Endothelial cell of umbilical vein (primary cell): ENCODE results near the gene PPFIA1. TPM values are rescaled to one million over a fixed set of nuclear protein-coding genes. Genes with fewer than 3 reads are reported as not detected.

Source experiments
- BruUV-seq: library from RNA; stranded (reverse); fragments of 400-500 nt; replicated peaks from 2 replicates; lab custom pipeline; 2021; lab: Mats Ljungman, UMichigan
- CTCF ChIA-PET: fragments of 300-600, 350-600 bp; sonication (Branson Sonifier 250); formaldehyde crosslinking; loops from one replicate; lab custom pipeline; 2021; ENCODE audit warnings: antibody characterized with exemption, inconsistent platforms; lab: Charles Lee
- POLR2A ChIA-PET: fragments of 300-600, 350-600 bp; sonication (Branson Sonifier 250); formaldehyde crosslinking; loops from one replicate; lab custom pipeline; 2021; ENCODE audit warnings: antibody characterized with exemption, inconsistent platforms; lab: Charles Lee
- DNase-seq: peaks from one replicate; pipeline ENCODE4 v3.0.0-alpha.2; 2011; ENCODE audit warnings: low read depth, low spot score
- FAIRE-seq: peaks from 2 replicates; lab custom pipeline; 2011; peaks lifted over from hg19 to GRCh38; lab: Jason Lieb, UNC
- H2AFZ ChIP-seq: 2 replicates; pipeline ENCODE4 v1.6.0; 2012; ENCODE audit warnings: low read depth, low read length, control low read depth, inconsistent platforms
- H3K27ac ChIP-seq: 2 replicates; pipeline ENCODE4 v1.5.1; 2011; ENCODE audit warnings: low read depth, mild to moderate bottlenecking, control low read depth, low read length, moderate library complexity; ENCODE audit not compliant: insufficient read depth
- H3K27me3 ChIP-seq, 2 experiments: 2 replicates each; pipeline versions ENCODE4 v1.6.0 to v1.6.1; 2011; ENCODE audit warnings: low read length in 2 of 2, mixed read lengths in 1 of 2; ENCODE audit not compliant: control insufficient read depth in 2 of 2, insufficient read depth in 2 of 2
- H3K36me3 ChIP-seq, 2 experiments: 2 replicates in 1 of 2; 3 replicates in 1 of 2; pipeline ENCODE4 v1.5.1; 2011; ENCODE audit warnings: low read length in 2 of 2, mild to moderate bottlenecking in 1 of 2, moderate library complexity in 1 of 2; ENCODE audit not compliant: control insufficient read depth in 2 of 2, insufficient read depth in 2 of 2; ENCODE audit errors: extremely low read depth in 1 of 2
- H3K4me1 ChIP-seq: 3 replicates; pipeline ENCODE4 v1.5.1; 2011; ENCODE audit warnings: mild to moderate bottlenecking, low read length; ENCODE audit not compliant: control insufficient read depth, insufficient read depth; ENCODE audit errors: extremely low read depth
- H3K4me2 ChIP-seq: 2 replicates; pipeline ENCODE4 v1.6.1; 2011; ENCODE audit warnings: low read length, control low read depth, mixed read lengths; ENCODE audit not compliant: insufficient read depth
- H3K4me3 ChIP-seq, 3 experiments: fragments of 200-600 bp in 1 of 3; sonication (generic), shearing (Covaris generic) in 1 of 3; replicated peaks in 1 of 3; 2 replicates each; pipeline ENCODE4 v1.5.1; 2011 to 2016; ENCODE audit warnings: control low read depth in 3 of 3, low read length in 3 of 3, mild to moderate bottlenecking in 2 of 3, inconsistent platforms in 1 of 3, low read depth in 1 of 3, moderate library complexity in 1 of 3; ENCODE audit not compliant: insufficient read depth in 1 of 3
- H3K79me2 ChIP-seq: 2 replicates; pipeline ENCODE4 v1.6.0; 2012; ENCODE audit warnings: low read length, inconsistent platforms; ENCODE audit not compliant: control insufficient read depth, insufficient read depth
- H3K9ac ChIP-seq: replicated peaks from 2 replicates; pipeline ENCODE3; 2011; ENCODE audit warnings: low read length, control low read depth; ENCODE audit not compliant: insufficient read depth; ENCODE audit errors: extremely low read depth
- H3K9me1 ChIP-seq: replicated peaks from 3 replicates; pipeline ENCODE4 v1.6.0; 2011; ENCODE audit warnings: mild to moderate bottlenecking, low read length; ENCODE audit not compliant: control insufficient read depth, insufficient read depth; ENCODE audit errors: extremely low read depth
- H3K9me3 ChIP-seq: replicated peaks from 2 replicates; pipeline ENCODE4 v1.5.1; 2012; ENCODE audit warnings: low read length, inconsistent platforms; ENCODE audit not compliant: control insufficient read depth, insufficient read depth
- H4K20me1 ChIP-seq: replicated peaks from 2 replicates; pipeline ENCODE3; 2011; ENCODE audit warnings: mild to moderate bottlenecking, low read length; ENCODE audit not compliant: control insufficient read depth, insufficient read depth; ENCODE audit errors: extremely low read depth
- CTCF ChIP-seq, 2 donors: IDR thresholded peaks; 1 replicate in 1 of 2; 2 replicates in 1 of 2; pipeline ENCODE4 v1.5.1; 2011; ENCODE audit warnings: low read length in 2 of 2, mild to moderate bottlenecking in 2 of 2, moderate library complexity in 2 of 2, control low read depth in 1 of 2, inconsistent platforms in 1 of 2, low read depth in 1 of 2; ENCODE audit not compliant: insufficient read depth in 1 of 2; ENCODE audit errors: extremely low read depth in 1 of 2
- EZH2 ChIP-seq: IDR thresholded peaks from 2 replicates; pipeline ENCODE4 v1.6.1; 2012; ENCODE audit warnings: borderline replicate concordance, low read depth, mild to moderate bottlenecking, moderate library complexity, low read length, inconsistent platforms; ENCODE audit not compliant: severe bottlenecking
- FOS ChIP-seq: IDR thresholded peaks from 2 replicates; pipeline ENCODE4 v1.6.1; 2011; ENCODE audit warnings: mild to moderate bottlenecking, low read length, moderate library complexity, borderline replicate concordance; ENCODE audit not compliant: insufficient read depth
- GATA2 ChIP-seq: IDR thresholded peaks from 2 replicates; pipeline ENCODE4 v1.7.0; 2011; ENCODE audit warnings: low read depth, mild to moderate bottlenecking, moderate library complexity, mixed read lengths, low read length; ENCODE audit not compliant: insufficient read length, insufficient read depth
- JUN ChIP-seq: IDR thresholded peaks from 2 replicates; pipeline ENCODE4 v1.6.1; 2011; ENCODE audit warnings: borderline replicate concordance, low read depth; ENCODE audit not compliant: insufficient read length, insufficient read depth
- MAX ChIP-seq: IDR thresholded peaks from 2 replicates; pipeline ENCODE4 v1.6.1; 2011; ENCODE audit not compliant: insufficient read depth, insufficient read length
- MYC ChIP-seq: IDR thresholded peaks from one replicate; pipeline ENCODE4 v1.6.1; 2011; ENCODE audit warnings: mild to moderate bottlenecking, low read depth, low read length
- POLR2A ChIP-seq: IDR thresholded peaks from 2 replicates; pipeline ENCODE4 v1.6.1; 2012; ENCODE audit warnings: low read depth, mild to moderate bottlenecking, control low read depth, low read length
- POLR2AphosphoS5 ChIP-seq: IDR thresholded peaks from 2 replicates; pipeline ENCODE4 v1.6.1; 2012; ENCODE audit warnings: low read depth, mild to moderate bottlenecking, control low read depth, low read length, moderate library complexity; ENCODE audit not compliant: insufficient read depth
- dilution Hi-C: fragments of 300-500 bp; cut with MboI; formaldehyde crosslinking; loops from one replicate; pipeline ENCODE4 v1.15.0; 2019; ENCODE audit warnings: low sequenced_read_pairs; ENCODE audit not compliant: extremely low pct_ligation_motif_present
- intact Hi-C: fragments of 100-400 bp; cut with micrococcal nuclease; formaldehyde crosslinking; loops from one replicate; pipeline ENCODE4 v1.10.0; 2022
- polyA plus RNA-seq, 4 experiments: library from polyadenylated mRNA; depleted of rRNA in 3 of 4; stranded (reverse) in 3 of 4; unstranded in 1 of 4; fragments of >200 nt; gene quantifications; 2 replicates each; pipeline versions ENCODE4 v1.2.1 to v1.2.3, GENCODE V29; 2011 to 2012; ENCODE audit warnings: missing spikeins in 1 of 4
- total RNA-seq: library from RNA; stranded (reverse); gene quantifications from 2 replicates; pipeline ENCODE4 v1.2.3, GENCODE V29; 2021

PPFIA1 gene
- total and polyA plus RNA-seq, 2 donors (not counting 3 experiments of a cell fraction or from before 2014, with no cell fraction given) = 44.3 to 60.9 TPM

GRCh38 chr11:70352100-70352499, 81.6 kb downstream of the PPFIA1 start:
- no peaks in the 10 kb centered on the region for H3K79me2 ChIP-seq
- H2AFZ ChIP-seq = no peak overlapping the region
- intact Hi-C loops (no loop called here), dilution Hi-C loops (no loop called here)
- H4K20me1 ChIP-seq = no peaks in the 10 kb centered on the region
- no peak overlapping the region for H3K4me3 ChIP-seq
- no peaks in the 10 kb centered on the region for H3K9me1 ChIP-seq
- no peak overlapping the region for H3K27ac ChIP-seq
- POLR2A ChIA-PET = no interaction called here
- TF ChIP-seq GATA2 (no peak), POLR2A (no peak), EZH2 (no peak), JUN (no peak), CTCF (IDR thresholded peaks at IDR 0.05; ENCODE audit: extremely low read depth in 1 of 2, insufficient read depth in 1 of 2, low read depth in 1 of 2, low read length in 2 of 2) (no peak), MAX (no peak), POLR2AphosphoS5 (no peak), FOS (no peak), MYC (no peak)
- peaks cover 9 to 32% of the 10 kb centered on the region in 2 experiments for H3K36me3 ChIP-seq
- H3K4me2 ChIP-seq = no peak overlapping the region
- no peak overlapping the region for H3K9ac ChIP-seq
- DNase-seq (no peak), FAIRE-seq (no peak)
- H3K27me3 ChIP-seq = no peaks in the 10 kb centered on the region
- no TSS peak for BruUV-seq
- H3K4me1 ChIP-seq = no peaks in the 10 kb centered on the region
- CTCF ChIA-PET = no interaction called here
- H3K9me3 ChIP-seq = no peaks in the 10 kb centered on the region
